Measurements from ENCODE around the gene NPFFR1.

NPFFR1 gene

DNA sequence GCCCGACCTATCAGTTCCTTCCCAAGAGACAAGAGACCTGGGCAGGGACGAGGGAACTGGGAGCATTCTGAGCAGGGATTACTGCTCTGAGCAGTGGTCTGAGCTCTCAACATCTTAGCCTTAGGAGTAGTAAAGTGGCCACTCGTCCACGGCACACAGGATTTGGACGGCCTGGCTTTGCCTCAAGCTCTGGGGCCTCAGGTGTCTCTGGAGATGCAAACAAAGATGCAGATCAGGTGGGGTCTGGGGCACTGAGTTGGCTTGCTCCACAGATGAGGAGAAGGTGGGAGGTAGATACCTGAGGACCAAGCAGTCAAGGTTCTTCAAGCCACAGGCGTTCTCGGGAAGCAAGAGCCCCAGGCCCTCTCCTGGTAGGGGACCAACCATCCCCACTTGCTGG is 16.1 kb upstream of the NPFFR1 start:
- TF ChIP-seq POLR2AphosphoS5 (IDR thresholded peaks at IDR 0.05; ENCODE audit: borderline replicate concordance, low read depth, low read length) (no peak), EZH2 (IDR thresholded peaks at IDR 0.05) (no peak), FOXP2 (optimal IDR thresholded peaks at IDR 0.05; ENCODE audit: control extremely low read depth, extremely low read length, insufficient read depth) (no peak)
- no peak for DNase-seq (ENCODE audit: low read depth, low spot score)
- H3K4me3 ChIP-seq, result no peak overlapping the region
- H3K9ac ChIP-seq (ENCODE audit: insufficient read length), result no peak overlapping the region
- H3K9me3 ChIP-seq (ENCODE audit: low read depth, low read length), result no peaks in the 10 kb centered on the region
- H3K36me3 ChIP-seq (ENCODE audit: insufficient read depth, low read length), result no peaks in the 10 kb centered on the region
- no peak overlapping the region for H3K27ac ChIP-seq

DNA sequence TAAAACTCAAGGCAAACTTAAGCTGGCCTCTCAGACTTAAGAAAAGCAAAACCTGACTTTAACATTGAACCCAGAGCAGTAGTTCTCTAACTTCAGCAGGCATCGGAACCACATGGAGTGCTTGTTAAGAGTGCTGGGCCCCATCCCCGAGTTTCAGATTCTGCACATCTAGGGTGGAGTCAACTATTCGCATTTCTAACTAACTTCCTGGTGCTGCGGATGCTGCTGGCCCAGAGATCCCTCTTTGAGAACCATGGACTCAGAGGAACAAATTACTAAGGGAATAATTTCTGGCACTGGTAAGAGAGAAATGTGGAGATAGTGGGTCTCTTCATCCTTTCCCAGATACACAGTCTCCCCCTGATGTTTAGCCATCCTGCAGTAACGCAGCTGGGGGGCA is 14.6 kb upstream of the NPFFR1 start:
- H3K4me3 ChIP-seq, result no peak overlapping the region
- H3K9me3 ChIP-seq (ENCODE audit: low read depth, low read length), result no peaks in the 10 kb centered on the region
- no peak overlapping the region for H3K27ac ChIP-seq
- no peak overlapping the region for H3K9ac ChIP-seq (ENCODE audit: insufficient read length)
- no peak for DNase-seq (ENCODE audit: low read depth, low spot score)
- TF ChIP-seq EZH2 (IDR thresholded peaks at IDR 0.05), result no peak
- TF ChIP-seq POLR2AphosphoS5 (IDR thresholded peaks at IDR 0.05; ENCODE audit: borderline replicate concordance, low read depth, low read length), result no peak
- TF ChIP-seq FOXP2 (optimal IDR thresholded peaks at IDR 0.05; ENCODE audit: control extremely low read depth, extremely low read length, insufficient read depth), result no peak
- H3K36me3 ChIP-seq (ENCODE audit: insufficient read depth, low read length), result no peaks in the 10 kb centered on the region

DNA sequence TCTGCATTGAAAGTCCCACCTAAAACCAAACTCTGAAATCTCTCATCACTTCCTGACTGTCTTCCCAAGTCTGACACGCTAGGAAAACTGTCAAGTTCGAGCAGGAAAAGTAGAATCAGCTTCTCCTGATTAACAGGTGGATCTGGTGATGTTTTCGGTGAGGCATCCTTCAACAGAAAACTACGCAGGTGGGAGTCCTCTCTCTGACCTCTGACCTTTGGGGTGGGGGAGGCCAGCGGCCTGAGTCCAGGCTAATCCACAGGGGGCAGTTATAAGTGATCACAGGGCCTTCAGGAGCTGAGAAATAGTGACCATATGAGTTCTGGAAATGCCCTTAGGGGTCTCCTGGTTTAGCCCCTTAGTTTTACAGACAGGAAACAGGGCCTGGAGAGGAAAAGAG is 13.4 kb upstream of the NPFFR1 start:
- no peak for TF ChIP-seq EZH2 (IDR thresholded peaks at IDR 0.05)
- no peak for TF ChIP-seq POLR2AphosphoS5 (IDR thresholded peaks at IDR 0.05; ENCODE audit: borderline replicate concordance, low read depth, low read length)
- TF ChIP-seq FOXP2 (optimal IDR thresholded peaks at IDR 0.05; ENCODE audit: control extremely low read depth, extremely low read length, insufficient read depth), result no peak
- H3K9ac ChIP-seq (ENCODE audit: insufficient read length), result no peak overlapping the region
- no peak overlapping the region for H3K27ac ChIP-seq

DNA sequence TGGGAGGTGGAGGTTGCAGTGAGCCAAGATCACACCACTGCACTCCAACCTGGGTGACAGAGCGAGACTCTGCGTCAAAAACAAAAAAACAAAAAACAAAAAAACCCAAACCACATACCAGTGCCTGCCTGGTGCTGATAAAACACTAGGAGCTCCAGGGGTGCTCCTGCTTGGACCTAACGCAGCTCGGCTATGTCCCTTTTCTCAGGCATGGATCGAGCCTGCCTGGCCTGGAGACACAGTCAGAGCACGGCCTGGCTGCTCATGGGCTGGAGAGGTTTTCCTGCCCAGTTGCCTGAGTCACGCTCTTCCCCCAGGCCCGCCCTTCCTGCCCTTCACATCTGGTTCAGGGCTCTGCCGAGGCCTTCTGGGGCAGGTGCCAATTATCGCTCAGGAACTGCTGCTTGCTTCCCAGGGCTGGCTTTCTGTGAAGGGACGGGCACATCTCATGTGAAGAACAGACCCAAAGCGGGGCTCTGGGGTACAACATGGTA is 12.6 kb upstream of the NPFFR1 start:
- H3K27ac ChIP-seq, result no peak overlapping the region

More for the DNA sequence above, 13.4 kb upstream of the NPFFR1 start:
- Histone ChIP-seq H3K4me3 (no peak overlapping the region), H3K9me3 (ENCODE audit: low read depth, low read length) (no peaks in the 10 kb centered on the region), H3K36me3 (ENCODE audit: insufficient read depth, low read length) (no peaks in the 10 kb centered on the region)
- no peak for DNase-seq (ENCODE audit: low read depth, low spot score)

DNA sequence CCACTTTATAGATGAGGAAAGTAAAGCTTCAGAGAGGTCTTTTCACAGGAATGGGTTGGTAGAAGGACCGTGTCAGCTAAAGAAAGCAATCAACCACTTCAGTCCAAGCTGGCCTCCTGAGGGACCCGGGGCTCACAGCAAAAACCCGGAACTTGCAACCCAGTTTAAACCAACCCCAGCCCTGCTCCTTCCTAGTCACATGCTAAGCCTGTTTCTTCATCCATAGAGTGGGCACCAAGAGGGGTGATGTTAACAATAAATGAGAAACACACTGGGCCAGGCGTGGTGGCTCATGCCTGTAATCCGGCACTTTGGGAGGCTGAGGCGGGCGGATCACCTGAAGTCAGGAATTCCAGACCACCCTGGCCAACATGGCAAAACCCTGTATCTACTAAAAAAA is 12.1 kb upstream of the NPFFR1 start:
- no peak overlapping the region for H3K9ac ChIP-seq (ENCODE audit: insufficient read length)
- TF ChIP-seq FOXP2 (optimal IDR thresholded peaks at IDR 0.05; ENCODE audit: control extremely low read depth, extremely low read length, insufficient read depth) (no peak), POLR2AphosphoS5 (IDR thresholded peaks at IDR 0.05; ENCODE audit: borderline replicate concordance, low read depth, low read length) (no peak), EZH2 (IDR thresholded peaks at IDR 0.05) (no peak)
- no peaks in the 10 kb centered on the region for H3K36me3 ChIP-seq (ENCODE audit: insufficient read depth, low read length)
- no peak for DNase-seq (ENCODE audit: low read depth, low spot score)
- H3K4me3 ChIP-seq, result no peak overlapping the region
- no peak overlapping the region for H3K27ac ChIP-seq
- H3K9me3 ChIP-seq (ENCODE audit: low read depth, low read length), result no peaks in the 10 kb centered on the region

More for the DNA sequence above, 12.6 kb upstream of the NPFFR1 start:
- TF ChIP-seq EZH2 (IDR thresholded peaks at IDR 0.05), result no peak
- no peak for TF ChIP-seq POLR2AphosphoS5 (IDR thresholded peaks at IDR 0.05; ENCODE audit: borderline replicate concordance, low read depth, low read length)
- no peak for TF ChIP-seq FOXP2 (optimal IDR thresholded peaks at IDR 0.05; ENCODE audit: control extremely low read depth, extremely low read length, insufficient read depth)
- no peak for DNase-seq (ENCODE audit: low read depth, low spot score)
- no peaks in the 10 kb centered on the region for H3K9me3 ChIP-seq (ENCODE audit: low read depth, low read length)
- no peaks in the 10 kb centered on the region for H3K36me3 ChIP-seq (ENCODE audit: insufficient read depth, low read length)
- H3K4me3 ChIP-seq, result no peak overlapping the region
- H3K9ac ChIP-seq (ENCODE audit: insufficient read length), result no peak overlapping the region

DNA sequence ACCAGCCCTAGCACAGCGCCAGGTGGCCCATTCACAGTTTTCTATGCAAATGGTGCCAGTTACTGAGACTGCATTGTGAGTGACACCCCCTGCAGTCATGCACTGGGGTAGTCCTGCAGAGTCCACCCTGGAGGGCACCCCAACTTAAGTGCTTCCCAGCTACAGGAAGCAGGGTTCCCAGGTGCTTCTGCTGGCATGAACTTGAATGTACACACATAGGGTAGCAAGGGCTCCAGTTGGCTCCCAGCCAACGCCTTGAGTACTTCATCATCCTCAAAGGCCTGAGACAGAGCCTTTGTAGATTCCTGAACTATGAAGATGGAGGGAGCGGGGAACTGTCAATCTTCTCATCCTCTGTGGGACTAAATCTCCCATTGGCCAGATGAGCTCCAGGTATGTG is 11.5 kb upstream of the NPFFR1 start:
- H3K9ac ChIP-seq (ENCODE audit: insufficient read length), result no peak overlapping the region
- no peak overlapping the region for H3K27ac ChIP-seq
- no peak overlapping the region for H3K4me3 ChIP-seq
- no peak for DNase-seq (ENCODE audit: low read depth, low spot score)
- H3K36me3 ChIP-seq (ENCODE audit: insufficient read depth, low read length), result no peaks in the 10 kb centered on the region
- H3K9me3 ChIP-seq (ENCODE audit: low read depth, low read length), result no peaks in the 10 kb centered on the region
- TF ChIP-seq POLR2AphosphoS5 (IDR thresholded peaks at IDR 0.05; ENCODE audit: borderline replicate concordance, low read depth, low read length) (no peak), EZH2 (IDR thresholded peaks at IDR 0.05) (no peak), FOXP2 (optimal IDR thresholded peaks at IDR 0.05; ENCODE audit: control extremely low read depth, extremely low read length, insufficient read depth) (no peak)

DNA sequence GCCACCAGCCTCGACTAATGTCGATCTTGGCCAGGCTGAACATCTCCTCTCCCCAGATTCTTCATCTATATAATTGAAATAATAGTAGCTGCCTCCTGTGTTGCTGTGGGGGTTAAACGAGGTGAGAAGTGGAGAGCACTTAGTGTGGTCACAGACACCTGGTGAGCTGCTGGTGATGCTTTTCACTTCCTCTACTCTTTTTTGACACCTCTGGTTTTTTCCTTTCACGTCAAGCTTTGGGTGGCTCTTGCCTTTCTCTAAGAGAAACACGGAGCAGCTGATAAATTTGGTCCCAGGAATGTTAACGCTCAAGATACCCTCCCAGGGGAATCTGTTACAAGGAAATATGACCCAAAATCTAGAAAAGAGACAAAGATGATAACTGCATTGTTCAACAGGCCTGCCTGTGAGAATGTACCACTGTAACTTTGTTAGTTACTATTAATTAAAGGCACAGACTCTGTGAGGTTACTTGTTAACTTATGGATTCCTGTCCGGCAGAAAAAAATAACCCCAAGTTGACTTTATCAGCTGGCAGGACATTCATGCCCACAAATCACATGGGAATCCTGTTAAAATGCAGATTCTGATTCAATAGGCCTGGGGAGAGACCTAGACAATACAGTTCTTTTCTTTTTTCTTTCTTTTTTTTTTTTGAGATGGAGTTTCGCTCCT is 9.5 kb upstream of the NPFFR1 start:
- Histone ChIP-seq H3K36me3 (ENCODE audit: insufficient read depth, low read length) (no peaks in the 10 kb centered on the region), H3K27ac (no peak overlapping the region), H3K9me3 (ENCODE audit: low read depth, low read length) (no peaks in the 10 kb centered on the region), H3K4me3 (no peak overlapping the region), H3K9ac (ENCODE audit: insufficient read length) (no peak overlapping the region)
- DNase-seq (ENCODE audit: low read depth, low spot score), result no peak
- TF ChIP-seq POLR2AphosphoS5 (IDR thresholded peaks at IDR 0.05; ENCODE audit: borderline replicate concordance, low read depth, low read length), result no peak
- TF ChIP-seq EZH2 (IDR thresholded peaks at IDR 0.05), result no peak
- no peak for TF ChIP-seq FOXP2 (optimal IDR thresholded peaks at IDR 0.05; ENCODE audit: control extremely low read depth, extremely low read length, insufficient read depth)

DNA sequence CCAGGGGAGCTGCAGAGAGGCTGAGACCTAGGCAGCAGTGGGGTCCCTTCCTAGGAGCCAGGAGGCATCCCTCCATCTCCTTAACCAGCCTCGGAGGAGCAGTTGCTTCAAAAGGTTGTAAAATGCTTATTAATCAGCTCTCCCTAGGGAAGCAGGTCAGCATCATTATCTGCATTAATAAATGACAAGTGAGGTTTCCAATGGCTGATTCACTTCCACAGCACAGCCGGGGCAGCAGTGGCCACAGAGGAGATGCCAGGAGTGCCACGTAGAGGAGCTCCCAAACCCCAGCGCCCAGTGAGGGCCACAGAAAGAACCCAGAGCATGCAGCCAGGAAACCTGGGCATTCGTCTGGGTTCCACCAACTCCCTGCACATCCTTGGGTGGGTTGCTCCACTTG is 8.2 kb upstream of the NPFFR1 start:
- Histone ChIP-seq H3K4me3 (no peak overlapping the region), H3K27ac (no peak overlapping the region), H3K36me3 (ENCODE audit: insufficient read depth, low read length) (no peaks in the 10 kb centered on the region), H3K9me3 (ENCODE audit: low read depth, low read length) (no peaks in the 10 kb centered on the region), H3K9ac (ENCODE audit: insufficient read length) (no peak overlapping the region)
- no peak for TF ChIP-seq POLR2AphosphoS5 (IDR thresholded peaks at IDR 0.05; ENCODE audit: borderline replicate concordance, low read depth, low read length)
- TF ChIP-seq FOXP2 (optimal IDR thresholded peaks at IDR 0.05; ENCODE audit: control extremely low read depth, extremely low read length, insufficient read depth), result no peak
- TF ChIP-seq EZH2 (IDR thresholded peaks at IDR 0.05), result no peak
- DNase-seq (ENCODE audit: low read depth, low spot score), result no peak

DNA sequence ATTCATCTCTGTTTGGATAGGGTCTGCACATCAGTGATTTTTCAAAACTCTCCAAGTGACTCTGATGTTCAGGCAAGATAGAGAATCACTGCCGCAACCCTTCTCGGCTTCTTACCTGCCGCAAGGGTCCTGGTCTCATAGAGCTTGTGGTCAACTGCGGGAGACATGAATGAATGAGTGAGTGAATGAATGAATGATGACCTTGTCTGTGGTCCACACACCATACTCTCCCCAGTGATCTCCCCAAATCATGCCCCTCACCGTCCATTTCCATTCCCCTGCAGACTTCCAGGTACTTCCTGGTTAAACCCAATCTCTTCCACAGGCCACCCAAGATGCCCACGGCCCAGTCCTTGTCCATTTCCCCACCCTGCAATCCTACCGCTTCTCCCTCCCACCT is 5.9 kb upstream of the NPFFR1 start:
- H3K36me3 ChIP-seq (ENCODE audit: insufficient read depth, low read length), result no peaks in the 10 kb centered on the region
- no peak overlapping the region for H3K4me3 ChIP-seq
- DNase-seq (ENCODE audit: low read depth, low spot score), result no peak
- H3K9ac ChIP-seq (ENCODE audit: insufficient read length), result no peak overlapping the region
- no peak for TF ChIP-seq FOXP2 (optimal IDR thresholded peaks at IDR 0.05; ENCODE audit: control extremely low read depth, extremely low read length, insufficient read depth)
- TF ChIP-seq POLR2AphosphoS5 (IDR thresholded peaks at IDR 0.05; ENCODE audit: borderline replicate concordance, low read depth, low read length), result no peak
- no peak for TF ChIP-seq EZH2 (IDR thresholded peaks at IDR 0.05)
- H3K9me3 ChIP-seq (ENCODE audit: low read depth, low read length), result no peaks in the 10 kb centered on the region
- no peak overlapping the region for H3K27ac ChIP-seq
